Stimulated activated CD4-positive, alpha-beta T cell treated with anti-CD3 and anti-CD28 coated beads, Interleukin-4, amount 100 ng/mL, for 4 hours (primary cell): ENCODE data around the gene GMCL2.
A peak's percentile ranks its signal among the peaks of the same experiment; 100 is the strongest.
"Not testable (repeated sequence)": the region's sequence is repeated elsewhere in the genome, so short reads cannot be mapped to it uniquely, and the experiment has no call there.

Experiments used
- DNase-seq, 2 experiments: peaks; one replicate each; pipeline ENCODE4 v3.0.0-alpha.2; 2020

GMCL2 gene

DNA sequence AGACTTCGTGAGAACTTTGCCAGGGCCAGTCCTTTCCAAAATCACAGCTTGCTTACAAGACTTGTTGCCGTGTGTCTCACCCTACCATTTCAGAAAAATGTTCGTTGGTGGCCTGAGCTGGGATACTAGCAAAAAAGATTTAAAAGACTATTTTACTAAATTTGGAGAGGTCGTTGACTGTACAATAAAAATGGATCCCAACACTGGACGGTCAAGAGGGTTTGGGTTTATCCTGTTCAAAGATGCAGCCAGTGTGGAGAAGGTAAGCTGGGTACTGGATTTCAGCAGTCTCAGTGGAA, 18.5 kb upstream of the GMCL2 start:
- DNase-seq = no peak

DNA sequence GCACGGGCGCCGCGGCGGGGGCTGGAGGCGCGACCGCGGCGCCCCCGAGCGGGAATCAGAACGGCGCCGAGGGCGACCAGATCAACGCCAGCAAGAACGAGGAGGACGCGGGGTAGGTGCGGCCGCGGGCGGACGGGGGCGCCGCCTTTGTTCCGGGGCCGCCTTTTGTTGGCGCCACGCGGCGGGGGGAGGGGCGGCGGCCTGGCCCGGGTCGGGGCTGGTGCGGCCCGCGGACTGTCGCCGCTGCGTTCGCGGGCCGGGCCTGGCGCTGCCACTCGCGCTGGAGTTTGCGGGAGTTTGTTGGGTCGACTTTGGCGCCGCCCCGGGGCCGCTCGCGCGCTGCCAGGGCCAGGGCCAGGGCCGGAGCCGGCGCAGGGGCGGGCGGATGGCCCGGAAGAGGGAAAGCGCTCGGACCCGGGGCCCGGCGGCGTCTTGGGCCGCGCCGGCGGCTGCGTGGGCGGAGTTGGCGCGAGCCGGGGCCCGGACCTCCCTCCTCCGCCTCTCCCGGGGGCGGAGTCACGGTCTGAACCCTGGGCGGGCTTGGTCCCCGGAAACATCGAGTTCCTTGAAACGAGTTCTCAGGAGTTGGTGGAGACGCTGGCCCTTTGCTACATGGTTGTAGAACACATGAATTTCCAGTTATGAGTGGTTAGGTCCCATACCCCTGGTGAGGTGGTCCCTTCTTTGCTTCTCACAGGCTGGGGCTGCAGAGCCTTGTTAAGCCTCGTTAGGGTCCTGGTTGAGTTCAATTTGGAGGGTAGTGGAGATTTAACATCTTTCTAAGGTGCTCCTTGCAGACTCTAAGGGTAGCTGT, 18.0 kb upstream of the GMCL2 start:
- peak; percentile 72 to 77 for DNase-seq

DNA sequence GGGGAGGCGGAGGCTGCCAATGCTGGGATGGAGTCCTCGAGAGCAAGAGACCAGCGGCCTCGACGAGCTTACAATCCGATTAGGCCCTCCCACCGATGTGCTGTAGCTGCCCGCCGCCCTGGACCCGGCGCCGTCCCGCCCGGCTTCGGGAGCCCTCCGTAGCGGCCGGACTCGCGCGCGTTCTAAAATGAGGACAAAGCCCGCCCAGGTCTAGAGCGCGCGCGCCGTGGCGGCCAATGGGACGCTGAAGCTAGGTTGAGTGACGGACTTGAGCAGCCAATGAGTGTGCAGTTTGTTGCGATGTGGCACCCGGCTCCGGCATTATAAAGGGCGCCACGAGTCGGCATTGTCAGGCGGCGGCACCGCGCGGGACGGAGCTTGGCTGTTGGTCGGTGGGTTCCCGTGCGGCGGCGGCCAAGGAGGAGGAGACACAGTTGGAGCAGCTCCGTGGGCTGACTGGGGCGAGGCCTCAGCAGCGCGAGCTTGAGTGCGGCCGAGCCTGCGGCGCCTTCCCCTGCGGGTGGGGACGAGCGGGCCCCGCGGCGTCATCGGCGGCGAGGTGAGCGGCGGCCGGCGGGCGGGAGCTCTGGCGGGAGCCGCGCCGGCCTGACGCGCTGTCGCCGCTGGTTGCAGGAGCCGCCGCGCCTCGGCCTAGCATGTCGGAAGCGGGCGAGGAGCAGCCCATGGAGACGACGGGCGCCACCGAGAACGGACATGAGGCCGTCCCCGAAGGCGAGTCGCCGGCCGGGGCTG, 17.2 kb upstream of the GMCL2 start, which contains the start of gene HNRNPAB:
Gene HNRNPAB (plus strand): TSS at position 352 of the 753 bp plus-strand sequence. CDS start 305 bp downstream, at position 657.
- DNase-seq = peak; percentile 94

DNA sequence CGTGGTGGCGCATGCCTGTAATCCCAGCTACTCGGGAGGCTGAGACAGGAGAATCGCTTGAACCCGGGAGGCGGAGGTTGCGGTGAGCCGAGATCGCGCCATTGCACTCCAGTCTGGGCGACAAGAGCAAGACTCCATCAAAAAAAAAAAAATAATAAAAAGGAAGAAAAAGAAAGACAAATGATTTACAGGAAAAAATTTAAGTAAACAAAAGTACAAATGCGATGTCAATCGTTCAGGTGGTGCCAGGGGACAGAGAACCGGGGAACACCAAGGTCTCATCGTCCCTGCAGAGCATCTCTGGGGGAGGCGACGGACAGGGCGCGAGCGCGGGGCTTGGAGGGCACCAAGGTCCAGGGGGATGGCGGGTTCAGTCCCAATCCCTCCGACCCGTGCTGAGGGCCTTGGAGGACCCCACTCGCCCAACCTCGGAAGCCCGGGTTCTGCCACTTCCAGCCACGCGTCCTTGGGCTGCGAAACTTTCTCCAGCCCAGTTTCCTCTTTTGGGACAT, 16.6 kb upstream of the GMCL2 start:
- peak; percentile 15 to 31 for DNase-seq

DNA sequence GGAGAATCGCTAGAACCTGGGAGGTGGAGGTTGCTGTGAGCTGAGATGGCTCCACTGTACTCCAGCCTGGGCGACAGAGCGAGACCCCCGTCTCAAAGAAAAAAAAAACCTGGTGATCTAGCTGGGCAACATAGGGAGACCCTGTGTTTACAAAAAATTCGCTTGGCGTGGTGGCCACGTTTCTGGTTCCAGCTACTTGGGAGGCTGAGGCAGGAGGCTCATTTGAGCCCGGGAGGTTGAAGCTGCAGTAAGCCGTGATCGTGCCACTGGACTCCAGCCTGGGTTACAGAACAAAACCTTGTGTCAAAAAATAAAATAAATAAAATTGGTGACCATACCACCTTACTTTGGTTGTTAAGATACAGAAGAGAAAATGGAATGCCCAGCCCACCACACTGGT, 15.4 kb upstream of the GMCL2 start:
- no peak for DNase-seq

DNA sequence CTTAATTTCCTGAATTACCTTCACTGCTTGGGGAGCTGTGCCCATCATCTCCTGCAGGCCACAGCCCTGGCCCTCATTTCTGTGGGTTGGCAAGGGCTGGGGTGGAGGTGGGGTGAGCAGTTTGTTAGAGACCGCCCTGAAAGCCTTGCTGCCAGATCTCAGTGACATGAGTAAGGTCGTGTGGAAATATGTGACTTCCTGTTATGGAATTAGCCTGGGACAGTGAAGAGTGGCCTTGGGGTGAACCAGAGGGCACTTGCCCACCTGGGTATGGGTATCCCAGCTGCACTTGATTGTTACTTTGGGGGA, 14.7 kb upstream of the GMCL2 start:
- DNase-seq = no peak

DNA sequence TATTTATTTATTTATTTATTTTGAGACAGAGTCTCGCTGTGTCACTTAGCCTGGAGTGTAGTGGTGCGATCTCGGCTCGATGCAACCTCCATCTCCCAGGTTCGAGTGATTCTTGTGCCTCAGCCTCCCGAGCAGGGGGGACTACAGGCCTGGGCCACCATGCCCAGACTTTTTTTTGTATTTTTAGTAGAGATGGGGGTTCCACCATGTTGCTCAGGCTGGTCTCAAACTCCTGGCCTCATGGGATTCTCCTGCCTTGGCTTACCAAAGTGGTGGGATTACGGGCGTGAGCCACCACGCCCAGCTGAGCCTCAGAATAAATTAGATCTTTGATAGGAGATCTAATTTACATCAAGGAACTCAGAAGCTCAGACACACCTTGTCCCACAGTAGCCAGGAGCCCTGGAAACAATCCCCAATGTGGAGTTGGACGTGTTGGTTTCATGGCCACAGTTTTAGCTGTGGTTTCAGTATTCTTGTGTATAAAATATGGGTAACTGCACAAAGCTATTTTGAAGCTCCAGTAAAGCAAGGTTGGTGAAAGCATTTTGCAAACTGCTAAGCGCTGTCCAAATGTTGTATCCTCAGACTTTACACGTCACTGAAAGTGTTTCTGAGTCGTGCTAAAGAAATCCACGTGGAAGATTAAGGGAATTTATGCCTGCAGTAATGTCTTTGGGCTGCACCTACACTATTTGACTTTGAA, 14.2 kb upstream of the GMCL2 start:
- no peak for DNase-seq

DNA sequence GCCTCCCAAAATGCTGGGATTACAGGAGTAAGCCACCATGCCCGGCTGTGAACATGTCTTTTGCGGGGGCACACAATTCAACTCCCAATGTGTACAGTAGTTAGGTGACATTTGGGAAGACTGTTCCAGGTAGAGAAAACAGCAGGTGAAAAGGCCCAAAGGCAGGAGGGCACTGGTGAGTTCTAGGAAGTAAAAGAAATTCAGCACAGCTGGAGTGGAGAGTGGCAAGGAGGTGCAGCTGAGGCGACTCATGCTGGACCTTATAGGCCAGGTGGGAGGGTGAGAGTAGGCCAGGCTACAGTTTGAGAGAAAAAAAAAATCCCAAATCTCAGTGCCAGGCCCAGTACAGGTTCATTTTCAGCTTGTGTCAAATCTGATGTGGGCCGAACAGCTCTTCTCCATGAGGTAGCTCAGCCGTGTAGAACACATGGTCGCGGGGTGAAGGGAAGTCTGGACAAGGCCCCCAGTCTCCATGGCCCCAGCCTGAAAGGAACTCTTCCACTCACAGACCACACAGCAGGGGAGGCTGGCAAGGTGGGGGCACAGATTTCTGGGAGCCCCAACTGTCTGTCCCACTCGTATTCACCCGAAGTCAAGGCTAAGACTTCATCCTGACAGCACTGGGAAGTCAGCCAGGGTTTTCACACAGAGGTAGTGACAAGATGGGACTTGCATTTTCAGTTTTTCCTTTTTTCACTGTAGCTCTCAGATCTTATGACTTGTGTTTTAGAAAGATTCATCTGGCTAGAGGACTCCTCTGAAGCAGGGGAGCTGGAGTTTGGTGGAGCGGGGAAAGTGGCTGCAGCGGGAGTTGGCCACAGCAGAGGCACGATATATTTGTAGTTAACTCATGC, 12.6 kb upstream of the GMCL2 start:
- DNase-seq = no peak

DNA sequence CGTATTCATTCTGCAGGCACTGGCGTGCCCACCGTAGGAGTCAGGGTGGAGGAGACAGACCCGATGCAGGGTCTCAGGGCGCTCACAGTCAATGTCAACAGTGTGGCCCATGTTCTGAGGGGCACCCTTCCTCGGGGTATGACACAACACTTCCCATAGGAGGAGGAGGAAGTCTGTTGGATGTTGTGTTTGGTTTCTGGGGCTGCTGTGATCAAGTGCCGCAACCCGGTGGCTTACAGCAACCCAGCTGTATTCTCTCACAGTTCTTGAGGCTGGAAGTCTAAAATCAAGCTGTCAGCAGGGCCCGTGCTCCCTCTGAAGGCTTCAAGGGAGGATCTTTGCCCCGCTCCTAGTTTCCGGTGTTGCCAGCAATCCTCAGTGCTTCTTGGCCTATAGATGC, 11.5 kb upstream of the GMCL2 start:
- no peak for DNase-seq

DNA sequence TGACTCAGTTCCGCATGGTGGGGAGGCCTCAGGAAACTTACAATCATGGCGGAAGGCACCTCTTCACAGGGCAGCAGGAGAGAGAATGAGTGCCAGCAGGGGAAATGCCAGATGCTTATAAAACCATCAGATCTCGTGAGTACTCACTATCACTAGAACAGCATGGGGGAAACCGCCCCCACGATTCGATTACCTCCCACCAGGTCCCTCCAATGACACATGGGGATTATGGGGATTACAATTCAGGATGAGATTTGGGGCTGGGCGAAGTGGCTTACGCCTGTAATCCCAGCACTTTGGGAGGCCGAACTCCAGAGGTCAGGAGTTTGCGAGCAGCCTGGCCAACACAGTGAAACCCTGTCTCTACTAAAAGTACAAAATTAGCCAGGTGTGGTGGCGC, 11.0 kb upstream of the GMCL2 start:
- DNase-seq = not testable (repeated sequence)

DNA sequence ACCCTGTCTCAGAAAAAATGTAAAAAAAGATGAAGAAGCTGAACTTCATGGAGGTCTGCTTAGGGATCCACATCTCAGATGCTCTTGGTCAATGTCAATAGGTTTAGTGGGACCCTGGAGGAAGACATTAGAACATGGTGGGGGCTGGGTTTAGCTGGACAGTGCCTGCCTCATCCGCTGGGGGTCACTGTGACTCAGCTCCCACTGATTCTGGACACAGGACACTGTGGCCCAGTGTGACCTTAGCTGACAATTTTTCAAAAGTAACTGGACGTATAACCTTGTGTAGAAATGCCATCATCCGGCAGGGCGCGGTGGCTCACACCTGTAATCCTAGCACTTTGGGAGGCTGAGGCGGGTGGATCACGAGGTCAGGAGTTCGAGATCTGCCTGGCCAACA, 9.8 kb upstream of the GMCL2 start:
- no peak for DNase-seq

DNA sequence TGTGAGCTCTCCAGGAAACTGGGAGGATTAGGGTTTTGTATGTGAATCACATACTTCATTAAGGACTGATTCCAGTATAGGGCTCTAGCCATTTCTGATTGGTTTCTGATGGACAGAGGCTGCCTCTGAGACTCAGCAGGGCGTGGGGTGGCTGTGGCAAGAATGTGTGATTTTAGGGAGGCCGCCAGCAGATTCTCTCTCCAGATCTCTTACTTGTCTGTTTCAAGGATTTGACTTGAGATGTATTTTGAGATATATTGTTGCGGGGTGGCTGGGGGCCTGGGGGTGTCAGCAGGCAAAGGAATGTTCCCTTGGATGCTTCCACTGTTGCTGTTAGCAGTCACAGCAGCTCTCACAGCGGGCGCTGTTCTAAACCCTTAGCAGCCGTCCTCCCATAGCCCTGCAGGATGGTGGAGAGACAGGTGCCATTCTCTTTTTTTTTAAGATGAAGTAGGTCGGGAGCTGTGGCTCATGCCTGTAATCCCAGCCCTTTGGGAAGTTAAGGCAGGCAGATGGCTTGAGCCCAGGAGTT, 9.2 kb upstream of the GMCL2 start:
- no peak for DNase-seq

DNA sequence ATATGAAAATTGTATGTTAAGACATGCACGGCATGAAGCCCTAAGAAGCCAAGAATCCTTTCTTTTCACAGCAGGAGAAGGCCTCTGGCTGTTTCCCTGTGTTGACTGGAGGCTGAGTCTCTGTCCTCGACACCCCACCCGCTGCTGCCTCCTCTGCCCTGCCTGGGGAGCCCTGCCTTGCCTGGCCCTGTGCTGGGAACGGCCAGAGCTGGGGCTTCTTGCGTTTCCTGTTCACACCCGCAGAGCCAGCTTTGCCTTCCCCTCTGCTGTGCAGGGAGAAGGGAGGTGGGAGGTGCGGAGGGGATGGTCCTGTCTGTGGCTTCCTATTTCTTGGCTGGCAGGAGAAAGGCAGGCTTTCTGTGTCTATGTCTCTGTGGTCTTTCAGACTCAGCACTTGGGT, 6.9 kb upstream of the GMCL2 start:
- no peak for DNase-seq

DNA sequence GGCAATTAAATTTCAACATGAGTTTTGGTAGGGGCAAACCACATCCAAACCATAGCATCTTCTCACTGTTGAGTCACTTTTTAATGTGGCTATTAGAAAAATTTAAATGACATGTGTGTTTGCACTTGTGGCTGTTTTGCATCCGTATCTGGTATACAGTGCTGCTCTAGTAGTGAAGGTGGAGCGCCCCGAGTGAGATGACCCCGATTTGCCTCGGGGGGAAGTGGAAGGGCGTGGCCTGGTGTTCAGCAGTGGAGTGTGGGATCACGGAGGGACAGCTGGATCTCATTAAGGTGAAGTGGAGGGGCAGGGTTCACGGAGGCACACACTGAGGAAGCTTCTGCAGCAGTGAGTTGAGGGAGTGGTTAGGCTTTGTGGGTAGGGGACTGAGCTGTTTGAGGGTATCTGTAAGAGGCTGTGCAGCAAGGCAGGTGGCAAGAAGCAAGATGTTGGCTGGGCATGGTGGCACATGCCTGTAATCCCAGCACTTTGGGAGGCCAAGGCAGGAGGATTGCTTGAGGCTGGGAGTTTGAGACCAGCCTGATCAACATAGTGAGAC, 6.2 kb upstream of the GMCL2 start:
- no peak for DNase-seq

DNA sequence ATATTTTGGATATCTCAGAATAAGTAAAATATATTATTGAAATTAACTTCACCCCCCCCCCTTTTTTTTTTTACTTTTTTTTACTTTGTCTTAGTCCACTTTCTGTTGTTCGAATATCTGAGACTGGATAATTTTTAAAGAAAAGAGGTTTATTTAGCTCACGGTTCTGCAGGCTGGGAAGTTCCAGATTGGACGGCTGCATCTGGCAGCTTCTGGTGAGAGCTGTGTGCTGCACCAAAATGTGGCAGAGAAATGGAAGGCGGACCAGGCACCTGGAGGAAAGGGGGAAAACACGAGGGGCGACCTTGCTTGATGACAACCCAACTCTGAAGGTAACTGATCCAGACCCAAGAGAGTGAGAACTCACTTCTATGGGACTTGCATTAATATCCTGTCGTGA, 5.6 kb upstream of the GMCL2 start:
- DNase-seq = no peak

DNA sequence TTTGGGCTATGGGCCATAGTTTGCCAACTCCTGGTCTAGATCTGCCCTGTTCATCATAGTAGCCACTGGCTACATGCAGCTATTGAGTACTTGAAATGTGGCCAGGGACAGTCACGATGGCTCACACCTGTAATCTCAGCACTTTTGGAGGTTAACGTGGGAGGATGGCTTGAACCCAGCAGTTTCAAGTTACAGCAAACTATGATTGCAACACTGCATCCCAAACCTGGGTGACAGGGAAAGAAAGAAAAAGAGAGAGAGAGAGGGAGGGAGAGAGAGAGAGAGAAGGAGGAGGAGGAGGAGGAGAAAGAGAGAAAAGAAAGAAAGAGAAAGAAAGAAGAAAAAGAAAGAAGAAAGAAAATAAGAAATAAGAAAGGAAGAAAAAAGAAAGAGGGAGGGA, 5.1 kb upstream of the GMCL2 start:
- DNase-seq = no peak

DNA sequence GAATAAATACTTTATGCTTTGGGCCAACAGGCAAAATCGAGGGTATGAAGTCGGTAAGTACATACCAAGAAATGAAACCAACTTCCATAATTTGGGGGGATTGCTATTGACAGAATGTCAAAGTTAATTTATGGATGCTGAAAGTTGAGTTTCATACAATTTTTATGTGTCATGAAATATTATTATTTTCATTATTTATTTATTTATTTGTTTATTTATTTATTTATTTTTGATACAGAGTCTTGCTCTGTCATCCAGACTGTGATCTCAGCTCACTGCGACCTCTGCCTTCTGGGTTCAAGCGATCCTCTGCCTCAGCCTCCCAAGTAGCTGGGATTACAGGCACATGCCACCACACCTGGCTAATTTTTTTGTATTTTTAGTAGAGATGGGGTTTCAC, 4.5 kb upstream of the GMCL2 start:
- no peak for DNase-seq

DNA sequence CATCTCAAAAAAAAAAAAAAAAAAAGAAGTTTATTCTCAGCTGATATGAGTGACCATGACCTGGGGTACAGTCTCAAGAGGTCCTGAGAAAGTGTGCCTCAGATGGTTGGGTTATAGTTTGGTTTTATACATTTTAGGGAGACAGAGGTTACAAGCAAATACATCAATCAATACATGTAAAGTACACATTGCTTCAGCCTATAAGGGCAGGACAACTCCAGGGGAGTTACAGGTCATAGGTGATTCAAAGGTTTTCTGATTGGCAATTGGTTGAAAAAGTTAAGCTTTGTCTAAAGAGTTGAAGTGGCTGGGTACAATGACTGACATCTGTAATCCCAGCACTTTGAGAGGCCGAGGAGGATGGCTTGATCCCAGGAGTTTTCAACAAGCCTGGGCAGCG, 2.3 kb upstream of the GMCL2 start:
- no peak for DNase-seq

DNA sequence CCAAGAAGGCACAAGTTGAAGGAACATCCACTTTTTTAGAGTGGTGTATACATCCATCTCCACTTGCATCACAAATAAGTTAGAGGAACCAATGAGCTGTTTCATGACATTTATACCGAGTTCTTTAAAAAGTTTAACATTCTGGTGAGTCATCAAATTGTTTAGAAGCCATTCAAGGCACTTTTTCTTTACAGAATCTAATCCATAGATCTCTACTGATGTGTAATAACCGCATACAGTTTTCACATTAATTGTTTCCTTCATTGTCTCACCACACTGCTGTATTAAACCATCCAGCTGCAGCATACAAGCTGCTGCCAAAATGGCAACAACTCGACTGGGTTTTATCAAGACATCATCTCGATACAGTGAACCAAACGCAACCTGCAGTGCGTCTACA, 744 bp downstream of the GMCL2 start:
- no peak for DNase-seq

DNA sequence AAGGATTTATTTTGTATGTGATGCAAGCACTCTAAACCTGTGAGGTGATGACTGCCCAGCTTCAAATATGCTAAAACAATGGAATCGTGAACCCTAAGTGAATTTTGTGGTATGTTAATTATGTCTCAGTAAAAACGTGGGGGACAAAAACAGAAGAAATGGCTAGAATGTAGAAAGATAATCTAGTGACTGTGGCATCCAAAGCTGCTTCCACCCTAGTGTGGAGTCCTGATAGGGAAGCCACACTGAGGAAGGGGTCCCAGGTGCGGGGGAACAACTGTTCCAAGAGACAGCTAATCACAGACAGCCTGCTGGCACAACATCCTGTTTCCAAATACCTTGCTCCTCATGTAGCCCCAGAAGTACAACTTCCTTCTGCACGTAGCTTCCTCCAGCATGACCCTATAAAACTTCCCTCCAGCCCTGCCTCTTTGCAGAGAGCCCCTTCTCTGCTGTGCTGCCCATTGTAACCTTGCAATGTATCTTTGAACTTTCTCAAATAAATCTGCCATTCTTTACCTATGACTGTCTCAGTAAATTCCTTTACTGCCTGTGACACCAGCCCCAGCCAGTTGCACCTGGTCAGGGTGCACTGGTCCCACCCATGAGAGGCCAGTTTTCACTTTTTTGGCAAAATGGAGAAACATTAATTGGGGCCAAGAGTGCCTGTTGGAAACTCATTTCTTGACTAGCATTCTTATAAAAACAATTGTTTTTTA, 4.9 kb downstream of the GMCL2 start:
- DNase-seq = no peak

DNA sequence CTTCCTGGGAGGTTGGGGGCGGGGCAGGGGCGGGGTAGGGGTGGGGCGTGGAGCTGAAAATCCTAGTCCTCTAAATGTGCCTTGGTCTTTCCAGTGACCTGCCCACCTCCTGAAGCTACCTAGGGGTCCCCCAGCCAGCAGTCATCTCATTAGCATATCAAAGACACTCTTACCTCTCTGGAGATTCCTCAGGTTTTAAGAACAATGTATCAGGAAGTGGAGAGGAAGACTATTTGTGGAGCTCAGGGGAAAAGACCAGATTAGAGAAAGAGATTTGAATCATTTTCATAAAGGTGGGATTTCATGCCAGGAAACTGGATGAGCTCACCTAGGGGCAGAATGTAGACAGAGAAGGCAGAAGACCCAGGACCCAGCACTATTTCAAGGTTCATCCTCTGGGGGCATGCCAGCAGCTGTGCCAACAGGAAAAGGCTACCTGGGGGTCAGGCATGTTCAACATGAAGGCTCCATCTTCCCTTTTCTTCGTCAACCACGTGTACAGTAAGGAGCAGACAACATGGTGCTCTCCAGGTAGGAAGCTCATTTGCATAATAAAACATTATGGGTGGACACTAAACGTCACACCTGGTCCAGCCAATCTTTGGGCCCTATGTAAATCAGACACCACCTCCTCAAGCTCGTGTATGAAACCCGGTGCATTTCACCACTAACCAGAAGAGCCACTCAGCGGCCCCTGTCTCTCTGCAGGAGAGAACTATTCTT, 6.9 kb downstream of the GMCL2 start:
- DNase-seq = no peak
